HG02623 (cell line): ENCODE data around the gene TRAPPC10.
A peak's percentile ranks its signal among the peaks of the same experiment; 100 is the strongest.

ENCODE experiments used
- ATAC-seq: cut with Tn5 transposase; IDR thresholded peaks from one replicate; pipeline ENCODE4 v1.9.1; 2021; ENCODE audit warnings: moderate library complexity; ENCODE audit not compliant: unreplicated experiment

TRAPPC10 gene

DNA sequence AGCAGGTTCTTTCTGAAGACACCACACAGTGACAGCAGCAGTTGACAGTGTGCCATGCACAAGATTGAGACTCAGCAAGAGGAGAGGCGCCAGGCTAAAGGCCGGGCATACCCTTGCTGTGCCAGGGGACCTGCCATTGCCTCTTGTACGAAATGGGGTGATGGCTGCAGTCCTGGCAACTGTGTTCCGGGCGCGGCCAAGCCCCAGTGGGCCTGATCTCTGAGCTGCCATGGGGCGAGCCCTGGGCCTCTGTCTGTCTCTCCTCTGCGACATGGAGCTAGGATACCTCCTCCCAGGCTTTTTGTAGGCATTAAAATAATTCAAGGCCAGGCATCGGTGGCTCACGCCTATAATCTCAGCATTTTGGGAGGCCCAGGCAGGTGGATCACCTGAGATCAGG, 9.6 kb upstream of the TRAPPC10 start:
- no peak for ATAC-seq

DNA sequence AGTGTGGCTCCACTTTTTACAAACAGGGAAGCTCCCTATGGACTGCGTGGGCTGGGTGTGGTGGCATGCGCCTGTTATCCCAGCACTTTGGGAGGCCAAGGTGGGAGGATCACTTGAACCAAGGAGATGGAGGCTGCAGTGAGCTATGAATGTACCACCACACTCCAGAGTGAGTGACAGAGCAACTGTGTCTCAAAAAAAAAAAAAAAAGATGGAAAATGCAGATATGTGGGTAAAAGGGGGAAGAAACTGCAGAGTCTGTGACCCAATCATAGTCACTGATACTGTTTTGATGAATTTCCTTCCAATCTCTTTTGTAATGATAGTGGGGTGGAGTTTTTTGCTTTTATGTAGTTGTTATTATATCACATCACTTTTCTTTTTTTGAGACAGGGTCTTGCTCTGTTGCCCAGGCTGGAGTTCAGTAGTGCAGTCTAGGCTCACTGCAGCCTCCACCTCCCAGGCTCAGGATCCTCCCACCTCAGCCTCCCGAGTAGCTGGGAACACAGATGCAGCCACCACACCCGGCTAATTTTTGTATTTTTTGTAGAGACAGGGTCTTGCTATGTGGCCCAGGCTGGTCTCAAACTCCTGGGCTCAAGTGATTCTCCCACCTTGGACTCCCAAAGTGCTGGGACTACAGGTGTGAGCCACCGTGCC, 8.7 kb upstream of the TRAPPC10 start:
- ATAC-seq = no peak

DNA sequence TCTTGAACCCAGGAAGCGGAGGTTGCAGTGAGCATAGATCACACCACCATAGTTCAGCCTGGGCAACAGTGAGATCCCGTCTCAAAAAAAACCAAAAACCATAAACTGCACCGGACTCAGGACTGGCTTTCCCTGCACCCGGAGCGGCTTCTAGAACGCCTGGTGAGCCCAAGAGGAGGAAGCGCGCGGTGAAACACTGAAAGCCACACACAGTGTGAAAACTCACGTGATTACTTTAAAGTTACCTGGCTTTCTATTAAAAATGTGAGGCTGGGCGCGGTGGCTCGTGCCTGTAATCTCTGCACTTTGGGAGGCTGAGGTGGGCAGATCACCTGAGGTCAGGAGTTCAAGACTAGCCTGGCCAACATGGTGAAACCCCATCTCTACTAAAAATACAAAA, 7.0 kb upstream of the TRAPPC10 start:
- ATAC-seq = no peak

GRCh38 chr21:44005593-44005992, 6.5 kb upstream of the TRAPPC10 start:
- no peak for ATAC-seq

GRCh38 chr21:44006017-44006619, 6.0 kb upstream of the TRAPPC10 start:
- no peak for ATAC-seq

- no peak for ATAC-seq
Observed at GRCh38 chr21:44006656-44007055, 5.5 kb upstream of the TRAPPC10 start.

DNA sequence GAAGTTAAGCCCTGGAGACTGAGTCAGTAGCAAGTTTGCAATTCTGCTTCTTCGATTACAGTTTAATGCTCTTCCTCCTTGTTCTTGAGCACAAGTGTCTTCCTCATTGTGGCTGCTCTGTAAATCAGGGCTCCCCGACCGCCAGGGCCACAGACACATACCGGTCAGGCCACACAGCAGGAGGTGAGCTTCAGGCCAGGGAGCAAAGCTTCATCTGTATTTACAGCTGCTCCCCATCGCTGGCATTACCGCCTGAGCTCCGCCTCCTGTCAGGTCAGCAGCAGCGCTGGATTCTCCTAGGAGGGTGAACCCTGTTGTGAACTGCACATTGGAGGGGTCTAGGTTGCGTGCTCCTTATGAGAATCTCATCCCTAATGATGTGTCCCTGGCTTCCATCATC, 1.7 kb upstream of the TRAPPC10 start:
- no peak for ATAC-seq

GRCh38 chr21:44011123-44011522, 986 bp upstream of the TRAPPC10 start:
- ATAC-seq = no peak

GRCh38 chr21:44012474-44013379, 618 bp downstream of the TRAPPC10 start:
- ATAC-seq = peak; percentile 74

- no peak for ATAC-seq
Observed at GRCh38 chr21:44013380-44014088, 1.4 kb downstream of the TRAPPC10 start.

DNA sequence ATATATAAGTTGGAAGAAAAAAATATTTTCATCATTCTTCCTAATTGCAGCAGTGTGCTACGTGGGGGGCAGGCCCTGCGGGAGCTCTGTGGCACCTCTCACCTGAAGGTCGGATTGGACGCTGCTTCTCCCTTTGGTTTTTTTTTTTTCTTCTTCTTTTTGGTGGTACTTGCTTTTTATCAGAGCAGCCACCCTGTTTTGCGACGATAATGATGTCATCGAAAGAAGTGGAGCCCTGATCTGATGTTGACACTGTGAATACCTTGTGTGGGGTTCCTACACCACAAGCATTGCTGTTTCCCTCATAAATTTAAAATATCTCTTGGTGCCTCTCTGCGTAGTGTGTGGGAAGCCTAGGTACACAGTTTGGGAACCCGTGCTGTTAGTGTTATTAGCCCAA, 5.5 kb downstream of the TRAPPC10 start:
- no peak for ATAC-seq

DNA sequence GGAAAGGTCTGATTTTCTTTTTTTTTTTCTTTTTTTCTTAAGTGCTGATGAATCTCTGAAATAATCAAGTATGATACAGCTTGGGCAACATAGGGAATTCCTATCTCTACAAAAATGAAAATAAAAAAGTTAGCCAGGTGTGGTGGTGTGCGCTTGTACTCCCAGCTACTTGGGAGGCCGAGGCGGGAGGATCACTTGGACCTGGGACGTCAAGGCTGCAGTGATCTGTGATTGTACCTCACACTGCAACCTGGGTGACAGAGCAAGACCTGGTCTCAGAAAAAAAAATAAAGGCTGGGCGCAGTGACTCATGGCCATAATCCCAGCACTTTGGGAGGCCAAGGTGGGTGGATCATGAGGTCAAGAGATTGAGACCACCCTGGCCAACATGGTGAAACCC, 6.0 kb downstream of the TRAPPC10 start:
- no peak for ATAC-seq

DNA sequence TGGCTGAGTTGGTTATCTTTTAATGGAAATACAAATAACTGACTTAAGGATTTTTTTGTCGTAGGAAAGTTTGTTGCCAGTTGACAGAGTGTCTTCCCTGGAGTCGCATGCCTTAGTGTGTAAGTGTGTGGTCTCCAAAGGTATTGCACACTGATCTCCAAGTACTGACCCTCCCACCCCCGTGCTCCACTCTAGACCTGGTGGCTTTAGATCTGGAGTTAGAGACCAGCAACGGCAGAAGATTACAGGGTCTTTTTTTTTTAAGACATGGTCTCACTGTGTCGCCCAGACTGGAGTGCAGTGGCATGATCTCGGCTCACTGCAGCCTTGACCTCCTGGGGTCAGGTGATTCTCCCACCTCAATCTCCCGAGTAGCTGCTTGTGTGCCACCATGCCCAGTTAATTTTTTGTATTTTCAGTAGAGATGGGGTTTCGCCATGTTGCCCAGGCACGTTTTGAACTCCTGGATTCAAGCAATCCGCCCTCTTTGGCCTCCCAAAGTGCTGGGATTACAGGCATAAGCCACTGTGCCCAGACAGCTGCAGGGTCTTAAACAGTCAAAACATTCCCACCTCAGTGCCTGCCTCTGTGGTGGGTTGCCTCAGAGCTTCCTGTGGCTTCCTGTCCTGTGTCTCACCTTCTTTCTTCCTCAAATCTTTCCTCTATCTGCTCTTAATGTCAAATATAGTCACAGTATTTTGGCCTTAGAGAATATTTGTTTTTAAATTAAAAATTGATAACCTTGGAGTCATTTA, 6.9 kb downstream of the TRAPPC10 start:
- no peak for ATAC-seq

DNA sequence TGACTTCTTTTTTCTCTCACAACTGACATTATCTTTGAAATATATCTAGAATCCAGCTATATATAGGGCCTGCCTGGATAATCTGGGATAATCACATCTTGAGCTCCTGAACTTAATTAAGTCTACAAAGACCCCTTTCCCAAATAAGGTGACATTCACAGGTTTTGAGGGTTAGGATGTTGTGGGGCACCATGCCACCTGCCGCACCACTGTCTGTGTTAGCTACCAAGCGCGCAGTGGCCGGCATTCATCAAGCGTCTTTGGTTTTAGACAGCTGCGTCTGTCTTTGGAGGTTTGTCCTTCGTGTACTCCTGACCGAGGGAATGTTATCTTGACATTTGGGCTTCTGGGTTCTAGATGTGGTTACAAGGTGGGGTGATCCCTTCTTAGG, 7.5 kb downstream of the TRAPPC10 start:
- no peak for ATAC-seq

DNA sequence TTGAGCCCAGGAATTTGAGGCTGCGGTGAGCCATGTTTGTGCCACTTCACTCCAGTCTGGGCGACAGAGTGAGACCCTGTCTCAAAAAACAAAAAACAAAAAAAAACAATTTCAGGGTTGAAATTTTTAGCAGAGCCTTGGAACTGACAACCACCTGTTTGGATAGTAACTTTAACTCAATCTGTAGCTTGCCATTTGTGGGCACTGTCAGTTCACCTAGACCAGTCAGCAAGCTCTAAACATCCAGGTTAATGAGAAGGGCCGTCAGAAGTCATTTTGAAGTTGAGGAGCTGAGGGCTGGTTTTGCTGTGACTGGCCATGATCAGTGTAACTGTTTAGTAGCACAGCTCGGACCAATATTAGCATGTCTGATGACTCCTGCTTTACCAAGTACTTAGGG, 8.4 kb downstream of the TRAPPC10 start:
- ATAC-seq = no peak

GRCh38 chr21:44021064-44021463, 9.0 kb downstream of the TRAPPC10 start:
- no peak for ATAC-seq

DNA sequence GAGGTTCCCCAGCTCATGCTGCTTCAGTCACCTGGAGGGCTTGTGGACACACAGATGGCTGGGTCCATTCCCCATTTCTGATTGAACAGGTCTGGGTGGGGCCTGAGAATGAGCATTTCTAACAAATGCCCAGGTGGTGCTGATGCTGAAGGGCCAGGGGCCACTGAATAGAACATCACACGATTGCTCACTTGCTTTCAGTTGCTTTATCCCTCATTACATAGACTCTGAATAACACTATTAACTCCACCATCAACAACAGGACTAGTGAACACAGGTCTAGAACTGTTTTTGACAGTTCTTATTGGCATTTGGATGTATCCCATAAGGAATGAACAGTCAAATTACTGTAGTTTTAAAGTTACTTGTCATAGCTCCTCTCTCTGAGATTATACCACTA, 12.1 kb downstream of the TRAPPC10 start:
- ATAC-seq = no peak

- no peak for ATAC-seq
Observed at GRCh38 chr21:44024887-44025353, 12.8 kb downstream of the TRAPPC10 start.

- no peak for ATAC-seq
Observed at GRCh38 chr21:44027607-44028286, 15.6 kb downstream of the TRAPPC10 start.

DNA sequence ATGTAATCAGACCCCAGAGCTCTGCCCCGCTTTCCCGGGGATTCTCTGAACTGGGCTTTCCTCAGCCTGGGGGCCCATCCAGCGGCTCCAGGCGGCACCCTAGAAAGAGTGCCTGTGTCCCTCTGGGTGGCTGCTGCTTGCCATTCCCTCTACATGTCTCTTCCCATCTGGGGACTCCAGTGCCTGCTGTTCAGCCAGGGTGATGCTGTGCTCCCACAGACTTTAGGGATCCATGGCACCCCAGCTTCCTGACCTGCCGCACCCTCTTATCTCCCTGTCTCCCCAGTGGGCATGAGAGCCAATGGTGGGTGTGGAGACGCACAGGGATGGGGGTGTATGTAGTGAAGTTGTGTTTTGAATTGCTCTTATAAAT, 16.2 kb downstream of the TRAPPC10 start:
- ATAC-seq = no peak
